Measurements from ENCODE around the gene SWT1.
"Not testable (repeated sequence)": the region's sequence is repeated elsewhere in the genome, so short reads cannot be mapped to it uniquely, and the experiment has no call there.

Gene SWT1

GRCh38 chr1:185162491-185162890, 5.5 kb downstream of the SWT1 start:
- no peak for DNase-seq (ENCODE audit: low read depth in 2 of 2, low spot score in 1 of 2)

GRCh38 chr1:185166106-185166505, 9.1 kb downstream of the SWT1 start:
- no peak for DNase-seq (ENCODE audit: low read depth in 2 of 2, low spot score in 1 of 2)

- no peak for DNase-seq (ENCODE audit: low read depth in 2 of 2, low spot score in 1 of 2)
Observed at GRCh38 chr1:185170291-185170848, 13.4 kb downstream of the SWT1 start.

GRCh38 chr1:185193756-185194155, 36.8 kb downstream of the SWT1 start:
- no peak for DNase-seq (ENCODE audit: low read depth in 2 of 2, low spot score in 1 of 2)

- not testable (repeated sequence) for DNase-seq (ENCODE audit: low read depth in 2 of 2, low spot score in 1 of 2)
Observed at GRCh38 chr1:185198712-185199111, 41.7 kb downstream of the SWT1 start.

- DNase-seq (ENCODE audit: low read depth in 2 of 2, low spot score in 1 of 2): no peak
Observed at GRCh38 chr1:185200889-185201288, 43.9 kb downstream of the SWT1 start.

- DNase-seq (ENCODE audit: low read depth in 2 of 2, low spot score in 1 of 2): no peak
Observed at GRCh38 chr1:185207170-185207569, 50.2 kb downstream of the SWT1 start.

- no peak for DNase-seq (ENCODE audit: low read depth in 2 of 2, low spot score in 1 of 2)
Observed at GRCh38 chr1:185207980-185208602, 51.1 kb downstream of the SWT1 start.

GRCh38 chr1:185208626-185209180, 51.7 kb downstream of the SWT1 start:
- DNase-seq (ENCODE audit: low read depth in 2 of 2, low spot score in 1 of 2): no peak

- DNase-seq (ENCODE audit: low read depth in 2 of 2, low spot score in 1 of 2): not testable (repeated sequence)
Observed at GRCh38 chr1:185209357-185209756, 52.4 kb downstream of the SWT1 start.

- no peak for DNase-seq (ENCODE audit: low read depth in 2 of 2, low spot score in 1 of 2)
Observed at GRCh38 chr1:185213091-185213490, 56.1 kb downstream of the SWT1 start.

- DNase-seq (ENCODE audit: low read depth in 2 of 2, low spot score in 1 of 2): no peak
Observed at GRCh38 chr1:185215911-185216310, 58.9 kb downstream of the SWT1 start.

- no peak for DNase-seq (ENCODE audit: low read depth in 2 of 2, low spot score in 1 of 2)
Observed at GRCh38 chr1:185224132-185224531, 67.2 kb downstream of the SWT1 start.

- DNase-seq (ENCODE audit: low read depth in 2 of 2, low spot score in 1 of 2): no peak
Observed at GRCh38 chr1:185227161-185227560, 70.2 kb downstream of the SWT1 start.

GRCh38 chr1:185228979-185229378, 72.0 kb downstream of the SWT1 start:
- DNase-seq (ENCODE audit: low read depth in 2 of 2, low spot score in 1 of 2): no peak

- DNase-seq (ENCODE audit: low read depth in 2 of 2, low spot score in 1 of 2): no peak
Observed at GRCh38 chr1:185229981-185230380, 73.0 kb downstream of the SWT1 start.

- DNase-seq (ENCODE audit: low read depth in 2 of 2, low spot score in 1 of 2): no peak
Observed at GRCh38 chr1:185232874-185233273, 75.9 kb downstream of the SWT1 start.

- DNase-seq (ENCODE audit: low read depth in 2 of 2, low spot score in 1 of 2): not testable (repeated sequence)
Observed at GRCh38 chr1:185234183-185234582, 77.2 kb downstream of the SWT1 start.

GRCh38 chr1:185237176-185237575, 80.2 kb downstream of the SWT1 start:
- DNase-seq (ENCODE audit: low read depth in 2 of 2, low spot score in 1 of 2): not testable (repeated sequence)

- no peak for DNase-seq (ENCODE audit: low read depth in 2 of 2, low spot score in 1 of 2)
Observed at GRCh38 chr1:185237661-185238060, 80.7 kb downstream of the SWT1 start.

- no peak for DNase-seq (ENCODE audit: low read depth in 2 of 2, low spot score in 1 of 2)
Observed at GRCh38 chr1:185238447-185238846, 81.5 kb downstream of the SWT1 start.

GRCh38 chr1:185239861-185240260, 82.9 kb downstream of the SWT1 start:
- DNase-seq (ENCODE audit: low read depth in 2 of 2, low spot score in 1 of 2): no peak

GRCh38 chr1:185241127-185241526, 84.2 kb downstream of the SWT1 start:
- no peak for DNase-seq (ENCODE audit: low read depth in 2 of 2, low spot score in 1 of 2)
